Adrenal gland (tissue), 5 donors: ENCODE results near the gene CYP39A1.

Experiments used
- POLR2A ChIP-seq, 2 donors: fragments of 450-650 bp; IDR thresholded peaks; one replicate each; pipeline ENCODE4 v1.6.1; 2017; ENCODE audit warnings: antibody characterized with exemption in 2 of 2, mild to moderate bottlenecking in 2 of 2, moderate library complexity in 1 of 2
- TF ChIP-seq, protein P1 (sequence below), 6 experiments: fragments of 450-650 bp in 4 of 6; fragments of 200-600 bp in 2 of 6; sonication (generic) in 1 of 6; IDR thresholded peaks; 1 replicate in 5 of 6; 2 replicates in 1 of 6; pipeline versions ENCODE4 v1.5.1 to v1.8.0; 2016 to 2021; ENCODE audit warnings: antibody characterized with exemption in 6 of 6, mild to moderate bottlenecking in 2 of 6, moderate library complexity in 1 of 6
- donor health status: DM: no; HTN: no; CAD: no.

DNA sequence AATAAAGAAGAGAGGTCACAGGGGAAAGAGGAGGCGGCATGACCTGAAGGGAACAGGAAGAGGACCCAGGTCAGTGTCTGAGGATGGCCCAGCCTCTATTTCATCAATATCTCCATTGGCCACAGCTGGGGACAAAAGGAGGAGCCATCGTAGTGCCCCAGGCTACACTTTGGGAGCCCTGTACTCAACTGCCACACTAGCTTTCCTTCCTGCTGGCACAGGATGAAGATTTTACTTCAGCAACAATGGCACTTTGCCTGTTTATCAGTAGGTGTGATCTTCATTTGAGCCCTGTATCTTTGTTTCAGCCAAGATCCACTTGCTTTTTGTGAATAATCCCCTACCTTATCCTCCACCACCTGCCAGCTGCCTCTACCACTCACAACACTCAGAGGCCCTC is 126.0 kb downstream of the CYP39A1 start:
- TF ChIP-seq, protein P1, sequence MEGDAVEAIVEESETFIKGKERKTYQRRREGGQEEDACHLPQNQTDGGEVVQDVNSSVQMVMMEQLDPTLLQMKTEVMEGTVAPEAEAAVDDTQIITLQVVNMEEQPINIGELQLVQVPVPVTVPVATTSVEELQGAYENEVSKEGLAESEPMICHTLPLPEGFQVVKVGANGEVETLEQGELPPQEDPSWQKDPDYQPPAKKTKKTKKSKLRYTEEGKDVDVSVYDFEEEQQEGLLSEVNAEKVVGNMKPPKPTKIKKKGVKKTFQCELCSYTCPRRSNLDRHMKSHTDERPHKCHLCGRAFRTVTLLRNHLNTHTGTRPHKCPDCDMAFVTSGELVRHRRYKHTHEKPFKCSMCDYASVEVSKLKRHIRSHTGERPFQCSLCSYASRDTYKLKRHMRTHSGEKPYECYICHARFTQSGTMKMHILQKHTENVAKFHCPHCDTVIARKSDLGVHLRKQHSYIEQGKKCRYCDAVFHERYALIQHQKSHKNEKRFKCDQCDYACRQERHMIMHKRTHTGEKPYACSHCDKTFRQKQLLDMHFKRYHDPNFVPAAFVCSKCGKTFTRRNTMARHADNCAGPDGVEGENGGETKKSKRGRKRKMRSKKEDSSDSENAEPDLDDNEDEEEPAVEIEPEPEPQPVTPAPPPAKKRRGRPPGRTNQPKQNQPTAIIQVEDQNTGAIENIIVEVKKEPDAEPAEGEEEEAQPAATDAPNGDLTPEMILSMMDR (IDR thresholded peaks at IDR 0.05) = no peak
- no peak for TF ChIP-seq POLR2A (IDR thresholded peaks at IDR 0.05)
